Activated naive CD8-positive, alpha-beta T cell treated with anti-CD3 and anti-CD28 coated beads, Interleukin-2, amount 50 U/mL, for 24 hours (primary cell): ENCODE measurements around the gene SLC9B1.
"Not testable (repeated sequence)": the region's sequence is repeated elsewhere in the genome, so short reads cannot be mapped to it uniquely, and the experiment has no call there.

Experiments used
- ATAC-seq: fragments of 150-1000 bp; cut with Tn5 transposase; one replicate; pipeline ENCODE4 v1.10.0; 2021
- DNase-seq: peaks from one replicate; pipeline ENCODE4 v3.0.0; 2021
- H3K27ac Mint-ChIP-seq: one replicate; pipeline ENCODE4 v1.8.0; 2021; ENCODE audit warnings: mild to moderate bottlenecking, mixed read lengths
- H3K27me3 Mint-ChIP-seq: one replicate; pipeline ENCODE4 v1.8.0; 2021; ENCODE audit warnings: mixed read lengths
- H3K36me3 Mint-ChIP-seq: one replicate; pipeline ENCODE4 v1.8.0; 2021; ENCODE audit warnings: low read depth, mixed read lengths
- H3K4me1 Mint-ChIP-seq: one replicate; pipeline ENCODE4 v1.8.0; 2021; ENCODE audit warnings: mixed read lengths
- H3K4me3 Mint-ChIP-seq: one replicate; pipeline ENCODE4 v1.8.0; 2021; ENCODE audit warnings: mild to moderate bottlenecking, moderate library complexity, mixed read lengths
- H3K9me3 Mint-ChIP-seq: one replicate; pipeline ENCODE4 v1.8.0; 2021; ENCODE audit warnings: mixed read lengths

Gene SLC9B1

GRCh38 chr4:103026868-103027267 is 7.4 kb upstream of the SLC9B1 start:
- no peaks in the 10 kb centered on the region for H3K27me3 Mint-ChIP-seq
- H3K36me3 Mint-ChIP-seq, result peaks cover 27% of the 10 kb centered on the region
- no peak for DNase-seq
- no peak overlapping the region for H3K4me3 Mint-ChIP-seq
- peaks cover 8% of the 10 kb centered on the region for H3K4me1 Mint-ChIP-seq
- no peak overlapping the region for H3K27ac Mint-ChIP-seq
- ATAC-seq, result no peak
- H3K9me3 Mint-ChIP-seq, result no peaks in the 10 kb centered on the region

DNA sequence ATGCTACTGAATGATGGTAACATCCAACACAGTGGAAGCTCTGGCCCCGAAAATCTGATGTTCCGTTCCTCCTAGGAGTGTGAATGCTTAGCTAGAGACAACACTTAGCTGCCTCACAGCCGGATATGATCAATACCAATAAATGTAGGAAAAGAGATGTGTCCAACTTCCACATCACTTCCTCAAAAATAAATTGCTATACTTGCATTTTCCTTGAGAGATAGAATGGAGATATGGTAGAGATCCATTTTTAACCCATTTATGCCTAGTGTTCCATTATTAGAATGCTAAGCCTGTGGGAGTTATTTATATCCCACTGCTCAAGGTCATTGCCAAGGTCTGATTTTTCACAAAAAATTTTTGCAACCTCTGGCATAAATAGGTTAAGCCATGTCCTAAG is 5.5 kb upstream of the SLC9B1 start:
- Mint-ChIP-seq H3K27me3 (no peaks in the 10 kb centered on the region), H3K36me3 (peaks cover 19% of the 10 kb centered on the region), H3K9me3 (no peaks in the 10 kb centered on the region), H3K4me3 (no peak overlapping the region), H3K4me1 (peaks cover 14% of the 10 kb centered on the region), H3K27ac (no peak overlapping the region)
- no peak for DNase-seq
- no peak for ATAC-seq

DNA sequence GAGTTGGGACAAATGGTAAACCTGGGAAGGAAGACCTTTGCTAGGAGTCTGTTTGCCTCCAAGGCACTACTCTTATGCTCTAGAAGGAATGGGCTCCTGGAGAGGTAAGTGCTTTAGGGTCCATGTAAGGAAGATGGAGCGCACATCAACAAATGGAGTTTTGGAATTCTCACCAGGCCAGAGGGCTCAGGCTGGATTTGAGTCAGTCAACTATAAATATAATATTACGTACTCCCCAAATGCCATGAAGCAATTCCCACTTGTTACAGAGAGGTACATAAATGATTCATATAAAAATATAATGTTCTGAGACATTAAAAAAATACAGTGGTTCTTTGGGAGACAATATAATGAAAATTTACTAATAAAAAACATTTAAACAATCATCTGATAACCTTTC is 1.6 kb upstream of the SLC9B1 start:
- no peak overlapping the region for H3K4me3 Mint-ChIP-seq
- no peak overlapping the region for H3K27ac Mint-ChIP-seq
- H3K27me3 Mint-ChIP-seq, result no peaks in the 10 kb centered on the region
- peaks cover 15% of the 10 kb centered on the region for H3K36me3 Mint-ChIP-seq
- H3K4me1 Mint-ChIP-seq, result peaks cover 26% of the 10 kb centered on the region
- DNase-seq, result no peak
- no peaks in the 10 kb centered on the region for H3K9me3 Mint-ChIP-seq
- no peak for ATAC-seq

DNA sequence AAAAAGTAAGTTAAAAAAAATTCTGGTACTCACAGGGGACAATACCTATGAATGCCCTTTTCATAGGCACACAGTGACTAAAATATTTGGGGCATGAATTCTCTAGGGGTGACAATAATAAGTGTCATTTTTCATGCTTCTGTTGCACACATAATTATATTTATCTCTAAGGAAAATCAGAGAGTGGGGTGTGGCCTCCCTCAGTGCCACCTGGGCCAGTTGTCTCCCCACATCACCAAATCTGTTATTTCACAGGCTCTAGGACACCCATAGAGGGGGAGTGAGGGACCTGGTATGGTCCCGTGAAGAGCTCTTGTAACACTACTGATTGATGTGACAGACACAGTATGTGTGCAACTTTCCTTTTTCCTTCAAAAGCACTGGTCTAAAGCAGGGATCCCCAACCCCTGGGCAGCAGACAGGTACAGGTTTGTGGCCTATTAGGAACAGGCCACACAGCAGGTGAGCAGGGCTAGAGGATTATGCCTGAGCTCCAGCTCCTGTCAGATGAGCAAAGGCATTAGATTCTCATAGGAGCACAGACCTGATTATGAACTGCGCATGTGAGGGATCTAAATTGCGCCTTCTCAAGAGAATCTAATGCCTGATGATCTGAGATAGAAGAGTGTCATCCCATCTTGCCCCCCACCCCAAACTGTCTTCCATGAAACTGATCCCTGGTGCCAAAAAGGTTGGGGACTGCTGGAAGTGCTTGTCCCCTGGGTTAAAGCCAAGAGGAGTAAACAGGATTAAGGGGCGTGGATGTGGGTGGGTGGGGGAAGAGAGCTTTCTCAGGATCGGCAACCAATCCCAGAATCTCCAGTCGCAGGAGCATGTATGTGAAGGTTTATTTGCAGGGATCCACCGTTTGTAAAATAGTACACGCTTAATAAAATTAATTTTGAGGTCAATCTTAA is 856 bp downstream of the SLC9B1 start:
- Mint-ChIP-seq H3K27ac (peak overlapping the region; percentile 94), H3K27me3 (no peaks in the 10 kb centered on the region), H3K36me3 (peaks cover 3% of the 10 kb centered on the region), H3K9me3 (no peaks in the 10 kb centered on the region), H3K4me1 (peaks cover 20% of the 10 kb centered on the region), H3K4me3 (peak overlapping the region; percentile 85)
- DNase-seq, result no peak
- ATAC-seq, result no peak

DNA sequence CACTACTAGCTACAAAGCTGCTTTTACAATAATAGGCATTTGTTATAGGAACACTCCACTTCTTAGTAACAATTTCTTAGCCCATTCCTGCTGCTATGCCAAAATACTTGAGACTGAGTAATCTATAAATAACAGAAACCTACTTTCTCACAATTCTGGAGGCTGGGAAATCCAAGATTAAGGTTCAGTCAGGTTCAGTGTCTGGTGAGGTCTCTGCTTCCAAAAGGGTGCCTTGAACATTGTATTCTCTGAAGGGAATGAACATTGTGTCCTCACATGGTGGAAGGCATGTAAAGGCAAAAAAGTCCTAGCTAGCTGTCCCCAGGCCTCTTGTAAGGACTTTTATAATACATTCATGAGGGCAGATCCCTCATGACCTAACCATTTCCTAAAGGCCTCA is 7.0 kb downstream of the SLC9B1 start:
- DNase-seq, result no peak
- Mint-ChIP-seq H3K4me1 (no peaks in the 10 kb centered on the region), H3K27ac (no peak overlapping the region), H3K9me3 (no peaks in the 10 kb centered on the region), H3K4me3 (no peak overlapping the region), H3K27me3 (no peaks in the 10 kb centered on the region), H3K36me3 (no peaks in the 10 kb centered on the region)
- no peak for ATAC-seq

DNA sequence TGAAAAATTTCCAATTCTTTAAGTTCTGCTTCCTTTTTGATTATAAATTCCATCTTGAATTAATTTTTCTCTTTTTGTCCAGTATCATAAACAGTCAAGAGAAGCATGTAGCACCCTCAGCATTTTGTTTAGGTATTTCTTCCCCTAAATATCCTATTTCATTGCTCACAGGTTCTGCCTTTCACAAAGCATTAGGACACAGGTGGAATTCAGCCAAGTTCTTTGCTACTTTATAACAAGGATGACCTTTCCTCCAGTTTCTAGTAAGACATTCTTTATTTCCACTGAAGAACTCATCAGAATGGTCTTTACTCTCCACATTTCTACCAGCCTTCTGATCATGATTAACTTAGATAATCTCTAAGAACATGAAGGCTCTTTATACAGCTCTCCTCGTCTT is 7.4 kb downstream of the SLC9B1 start:
- no peak overlapping the region for H3K27ac Mint-ChIP-seq
- DNase-seq (no peak), ATAC-seq (no peak)
- H3K36me3 Mint-ChIP-seq, result no peaks in the 10 kb centered on the region
- H3K27me3 Mint-ChIP-seq, result no peaks in the 10 kb centered on the region
- no peaks in the 10 kb centered on the region for H3K4me1 Mint-ChIP-seq
- no peak overlapping the region for H3K4me3 Mint-ChIP-seq
- no peaks in the 10 kb centered on the region for H3K9me3 Mint-ChIP-seq

DNA sequence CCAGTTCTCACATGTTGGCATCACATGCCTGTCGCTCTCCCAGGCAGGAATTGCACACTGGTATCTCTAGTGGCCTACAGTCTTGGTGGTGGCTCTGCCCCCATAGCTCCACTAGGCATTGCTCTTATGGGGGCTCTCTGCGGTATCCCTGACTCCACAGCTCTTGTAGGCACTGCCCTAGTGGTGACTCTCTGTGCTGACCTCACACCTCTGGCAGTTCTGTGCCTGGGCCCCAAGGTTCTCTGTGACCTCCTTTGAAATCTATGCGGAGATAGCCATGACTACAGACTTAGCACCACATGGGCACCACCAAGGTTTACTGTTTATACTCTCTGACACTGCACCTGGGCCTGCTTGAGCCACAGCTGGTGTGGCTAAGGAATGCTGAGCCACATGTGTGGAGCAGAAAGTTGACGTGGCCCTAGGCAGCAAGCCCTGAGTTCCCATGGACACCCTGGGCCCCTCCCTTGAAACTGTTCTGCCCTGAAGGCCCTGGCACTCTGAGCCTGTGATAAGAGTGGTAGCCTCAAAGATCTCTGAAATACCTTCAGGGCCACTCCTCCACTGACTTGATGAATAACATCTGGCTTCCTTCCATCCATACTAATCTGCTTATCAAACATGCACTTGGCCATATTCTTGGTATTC is 8.0 kb downstream of the SLC9B1 start:
- no peak for DNase-seq
- Mint-ChIP-seq H3K4me1 (no peaks in the 10 kb centered on the region), H3K9me3 (no peaks in the 10 kb centered on the region), H3K27ac (no peak overlapping the region), H3K4me3 (no peak overlapping the region), H3K27me3 (no peaks in the 10 kb centered on the region), H3K36me3 (no peaks in the 10 kb centered on the region)
- no peak for ATAC-seq

DNA sequence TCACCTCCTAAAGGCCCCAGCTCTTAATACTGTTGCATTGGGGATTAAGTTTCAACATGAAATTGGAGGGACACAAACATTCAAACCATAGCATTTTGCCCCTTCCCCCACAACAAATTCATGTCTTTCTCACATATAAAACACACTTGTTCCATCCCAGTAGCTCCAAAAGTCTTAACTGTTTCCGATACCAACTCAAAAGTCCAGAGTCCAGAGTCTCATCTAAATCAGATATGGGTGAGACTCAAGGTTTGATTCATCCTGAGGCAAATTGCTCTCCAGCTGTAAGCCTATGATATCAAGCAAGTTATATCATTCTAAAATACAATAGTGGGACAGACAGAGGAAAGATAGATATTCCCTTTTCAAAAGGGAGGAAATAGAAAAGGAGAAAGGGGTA is 8.7 kb downstream of the SLC9B1 start:
- H3K4me3 Mint-ChIP-seq, result no peak overlapping the region
- H3K9me3 Mint-ChIP-seq, result no peaks in the 10 kb centered on the region
- no peak for ATAC-seq
- H3K36me3 Mint-ChIP-seq, result no peaks in the 10 kb centered on the region
- DNase-seq, result no peak
- H3K27me3 Mint-ChIP-seq, result no peaks in the 10 kb centered on the region
- no peaks in the 10 kb centered on the region for H3K4me1 Mint-ChIP-seq
- no peak overlapping the region for H3K27ac Mint-ChIP-seq

DNA sequence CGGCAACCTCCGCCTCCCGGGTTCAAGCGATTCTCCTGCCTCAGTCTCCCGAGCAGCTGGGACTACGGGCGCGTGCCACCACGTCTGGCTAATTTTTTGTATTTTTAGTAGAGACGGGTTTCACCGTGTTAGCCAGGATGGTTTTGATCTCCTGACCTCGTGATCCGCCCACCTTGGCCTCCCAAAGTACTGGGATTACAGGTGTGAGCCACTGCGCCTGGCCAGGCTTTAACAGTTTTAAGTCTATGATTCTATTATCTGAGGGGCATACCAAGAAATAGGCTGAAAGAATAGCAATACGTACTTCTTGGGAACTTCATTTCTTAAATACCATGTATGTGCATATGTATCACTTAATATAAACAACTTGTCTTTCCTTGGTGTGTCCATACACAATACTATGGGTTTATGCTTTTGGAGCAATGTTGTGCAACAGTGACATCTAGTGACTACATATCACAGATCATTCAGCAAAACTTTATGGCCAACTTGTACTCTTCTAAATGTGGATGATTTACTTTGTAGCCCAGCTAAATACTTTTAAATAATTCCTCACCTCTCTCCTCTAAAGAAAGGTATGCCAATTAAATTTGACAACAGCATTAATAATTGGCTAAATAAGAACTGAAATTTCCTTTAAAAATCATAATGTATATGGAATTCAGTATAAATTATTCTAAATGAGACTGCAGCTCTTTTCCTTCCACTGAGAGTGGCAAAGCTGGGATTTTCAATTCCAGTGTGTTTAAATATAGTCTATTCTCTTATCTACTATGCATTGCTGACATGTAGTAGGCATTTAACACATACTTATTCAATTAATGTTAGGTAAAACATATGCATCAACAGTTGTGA is 10.4 kb downstream of the SLC9B1 start:
- H3K36me3 Mint-ChIP-seq, result no peaks in the 10 kb centered on the region
- DNase-seq, result no peak
- H3K27me3 Mint-ChIP-seq, result no peaks in the 10 kb centered on the region
- H3K4me1 Mint-ChIP-seq, result no peaks in the 10 kb centered on the region
- H3K9me3 Mint-ChIP-seq, result no peaks in the 10 kb centered on the region
- peak; percentile 76 for ATAC-seq
- no peak overlapping the region for H3K27ac Mint-ChIP-seq
- no peak overlapping the region for H3K4me3 Mint-ChIP-seq

GRCh38 chr4:103002551-103002950 is 17.0 kb downstream of the SLC9B1 start:
- H3K9me3 Mint-ChIP-seq, result peaks cover 3% of the 10 kb centered on the region
- H3K27me3 Mint-ChIP-seq, result no peaks in the 10 kb centered on the region
- no peak overlapping the region for H3K27ac Mint-ChIP-seq
- H3K36me3 Mint-ChIP-seq, result peaks cover 7% of the 10 kb centered on the region
- DNase-seq, result no peak
- H3K4me1 Mint-ChIP-seq, result no peaks in the 10 kb centered on the region
- no peak for ATAC-seq
- no peak overlapping the region for H3K4me3 Mint-ChIP-seq

- H3K4me1 Mint-ChIP-seq, result peaks cover 2% of the 10 kb centered on the region
- DNase-seq (no peak), ATAC-seq (no peak)
- H3K36me3 Mint-ChIP-seq, result peaks cover 6% of the 10 kb centered on the region
- H3K9me3 Mint-ChIP-seq, result peaks cover 12% of the 10 kb centered on the region
- no peaks in the 10 kb centered on the region for H3K27me3 Mint-ChIP-seq
- H3K27ac Mint-ChIP-seq, result no peak overlapping the region
- no peak overlapping the region for H3K4me3 Mint-ChIP-seq
Measured at GRCh38 chr4:102994803-102995202, 24.7 kb downstream of the SLC9B1 start.

DNA sequence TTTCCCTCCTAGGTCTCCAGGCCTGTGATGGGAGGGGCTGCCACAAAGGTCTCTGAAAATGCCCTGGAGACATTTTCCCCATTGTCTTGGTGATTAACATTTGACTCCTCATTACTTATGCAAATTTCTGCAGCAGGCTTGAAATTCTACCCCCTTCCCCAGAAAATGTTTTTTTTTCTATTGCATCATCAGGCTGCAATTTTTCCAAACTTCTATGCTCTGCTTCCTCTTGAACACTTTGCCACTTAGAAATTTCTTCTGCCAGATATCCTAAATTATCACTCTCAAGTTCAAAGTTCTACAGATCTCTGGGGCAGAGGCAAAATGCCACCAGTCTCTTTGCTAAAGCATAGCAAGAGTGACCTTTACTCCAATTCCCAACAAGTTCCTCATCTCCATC is 25.5 kb downstream of the SLC9B1 start:
- H3K4me1 Mint-ChIP-seq, H3K27me3 Mint-ChIP-seq, H3K4me3 Mint-ChIP-seq, DNase-seq, H3K36me3 Mint-ChIP-seq, ATAC-seq, H3K27ac Mint-ChIP-seq: not testable (repeated sequence)
- peaks cover 12% of the 10 kb centered on the region for H3K9me3 Mint-ChIP-seq

GRCh38 chr4:102988429-102989020 is 31.0 kb downstream of the SLC9B1 start:
- Mint-ChIP-seq H3K9me3 (peaks cover 11% of the 10 kb centered on the region), H3K4me1 (peaks cover 8% of the 10 kb centered on the region), H3K27ac (peak overlapping the region; percentile 61), H3K36me3 (peaks cover 5% of the 10 kb centered on the region), H3K4me3 (no peak overlapping the region), H3K27me3 (no peaks in the 10 kb centered on the region)
- DNase-seq, result no peak
- ATAC-seq, result no peak

DNA sequence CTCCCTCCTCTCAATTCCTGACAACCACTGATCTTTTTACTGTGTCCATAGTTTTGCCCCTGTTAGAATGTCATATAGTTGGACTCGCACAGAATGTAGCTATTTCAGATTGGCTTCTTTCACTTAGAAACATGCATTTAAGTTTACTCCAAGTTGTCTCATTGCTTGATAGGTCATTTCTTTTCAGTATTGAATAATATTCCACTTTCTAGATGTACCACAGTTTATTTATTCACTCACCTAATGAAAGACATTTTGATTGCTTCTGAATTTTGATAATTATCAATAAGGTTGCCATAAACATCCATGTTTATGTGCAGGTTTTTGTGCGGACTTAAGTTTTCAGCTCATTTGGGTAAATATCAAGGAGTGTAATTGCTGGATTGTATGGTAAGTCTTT is 38.5 kb downstream of the SLC9B1 start:
- DNase-seq (no peak), ATAC-seq (no peak)
- peaks cover 17% of the 10 kb centered on the region for H3K9me3 Mint-ChIP-seq
- no peak overlapping the region for H3K27ac Mint-ChIP-seq
- no peaks in the 10 kb centered on the region for H3K36me3 Mint-ChIP-seq
- no peaks in the 10 kb centered on the region for H3K27me3 Mint-ChIP-seq
- H3K4me1 Mint-ChIP-seq, result no peaks in the 10 kb centered on the region
- H3K4me3 Mint-ChIP-seq, result no peak overlapping the region
